HepG2 (cell line): ENCODE measurements around the gene DDHD1. TPM values are rescaled to one million over a fixed set of nuclear protein-coding genes. Genes with fewer than 3 reads are reported as not detected.

Experiments used
- BCL6 ChIP-seq: IDR thresholded peaks from 2 replicates; pipeline ENCODE4 v1.6.1; 2016; ENCODE audit warnings: missing genetic modification reagents, missing compliant biosample characterization
- CBX1 ChIP-seq: IDR thresholded peaks from one replicate; pipeline ENCODE4 v1.6.1; 2016; ENCODE audit warnings: antibody characterized with exemption, low read depth
- ETS1 ChIP-seq: sonication (generic); formaldehyde crosslinking; IDR thresholded peaks from 2 replicates; pipeline ENCODE4 v1.4.0; 2020; ENCODE audit warnings: missing genetic modification reagents
- FOSL2 ChIP-seq: sonication (generic); formaldehyde crosslinking; IDR thresholded peaks from 2 replicates; pipeline ENCODE4 v1.4.0; 2020; ENCODE audit warnings: missing genetic modification reagents
- GABPA ChIP-seq, 2 experiments: IDR thresholded peaks; 2 replicates each; pipeline ENCODE4 v1.6.1; 2011 to 2016; ENCODE audit warnings: low read depth in 2 of 2, low read length in 1 of 2, missing biosample characterization in 1 of 2, missing genetic modification characterization in 1 of 2
- GLMP ChIP-seq: sonication (generic); formaldehyde crosslinking; IDR thresholded peaks from 2 replicates; pipeline ENCODE4 v1.9.0; 2021; ENCODE audit warnings: missing genetic modification reagents, mild to moderate bottlenecking, borderline replicate concordance
- HIC2 ChIP-seq: sonication (generic); formaldehyde crosslinking; IDR thresholded peaks from 2 replicates; pipeline ENCODE4 v1.9.0; 2022; ENCODE audit warnings: low read depth, missing genetic modification reagents
- MAFG ChIP-seq: sonication (generic); formaldehyde crosslinking; IDR thresholded peaks from 2 replicates; pipeline ENCODE4 v1.5.1; 2020; ENCODE audit warnings: mild to moderate bottlenecking, missing genetic modification reagents
- POLR2AphosphoS5 ChIP-seq: IDR thresholded peaks from 2 replicates; pipeline ENCODE4 v1.6.1; 2012; ENCODE audit warnings: low read depth, low read length
- RFX3 ChIP-seq: IDR thresholded peaks from 2 replicates; pipeline ENCODE4 v1.6.1; 2016; ENCODE audit warnings: missing biosample characterization, missing genetic modification reagents
- SP4 ChIP-seq: sonication (generic); formaldehyde crosslinking; IDR thresholded peaks from 2 replicates; pipeline ENCODE4 v1.8.1; 2023; ENCODE audit warnings: mild to moderate bottlenecking, missing genetic modification reagents
- TARDBP ChIP-seq: sonication (generic); formaldehyde crosslinking; IDR thresholded peaks from 2 replicates; pipeline ENCODE4 v1.8.0; 2022; ENCODE audit warnings: mild to moderate bottlenecking, missing genetic modification reagents
- ZFP82 ChIP-seq: sonication (generic); formaldehyde crosslinking; IDR thresholded peaks from 2 replicates; pipeline ENCODE4 v1.5.1; 2020; ENCODE audit warnings: mild to moderate bottlenecking, missing genetic modification reagents, borderline replicate concordance
- ZNF17 ChIP-seq: sonication (generic); formaldehyde crosslinking; IDR thresholded peaks from 2 replicates; pipeline ENCODE4 v1.5.0; 2020; ENCODE audit warnings: mild to moderate bottlenecking, missing genetic modification reagents
- ZNF430 ChIP-seq: sonication (generic); formaldehyde crosslinking; IDR thresholded peaks from 2 replicates; pipeline ENCODE4 v1.9.0; 2021; ENCODE audit warnings: mild to moderate bottlenecking, missing genetic modification reagents
- ZNF574 ChIP-seq: sonication (generic); formaldehyde crosslinking; IDR thresholded peaks from 2 replicates; pipeline ENCODE4 v1.4.0; 2020; ENCODE audit warnings: missing genetic modification reagents
- ZNF597 ChIP-seq: sonication (generic); formaldehyde crosslinking; IDR thresholded peaks from 2 replicates; pipeline ENCODE4 v1.5.0; 2020; ENCODE audit warnings: missing genetic modification reagents
- ZNF629 ChIP-seq: sonication (generic); formaldehyde crosslinking; conservative IDR thresholded peaks from 2 replicates; pipeline ENCODE4 v1.5.0; 2020; ENCODE audit warnings: missing genetic modification reagents
- ZNF775 ChIP-seq: sonication (generic); formaldehyde crosslinking; IDR thresholded peaks from 2 replicates; pipeline ENCODE4 v1.4.0; 2020; ENCODE audit warnings: missing genetic modification reagents, mild to moderate bottlenecking, moderate library complexity, borderline replicate concordance
- polyA plus RNA-seq, 8 experiments: library from polyadenylated mRNA; depleted of rRNA in 3 of 8; stranded (reverse) in 7 of 8; unstranded in 1 of 8; fragments of >200 nt; fragmentation: Illumina TruSeq in 4 of 8; extraction: Trizol in 4 of 8; gene quantifications; 2 replicates each; pipeline versions ENCODE4 v1.2.1 to v1.2.3, GENCODE V29; 2011 to 2016; ENCODE audit warnings: low read depth in 4 of 8, missing spikeins in 1 of 8, mixed read lengths in 1 of 8; ENCODE audit not compliant: insufficient read depth in 1 of 8
- total RNA-seq, 5 experiments: library from RNA; depleted of rRNA; stranded (reverse); fragments of >200 nt; fragmentation: Illumina TruSeq; extraction: Trizol; gene quantifications; 2 replicates each; pipeline ENCODE4 v1.2.3, GENCODE V29; 2016; ENCODE audit warnings: low read depth in 1 of 5
- TF ChIP-seq, protein P1 (sequence below): sonication (generic); formaldehyde crosslinking; IDR thresholded peaks from 2 replicates; pipeline ENCODE4 v1.5.0; 2020; ENCODE audit warnings: mild to moderate bottlenecking, missing genetic modification reagents

The DDHD1 gene
- total and polyA plus RNA-seq, 2 of the 13 experiments (the other 11 are each of a cell fraction or from before 2014, with no cell fraction given), result 4.6 to 8.3 TPM

DNA sequence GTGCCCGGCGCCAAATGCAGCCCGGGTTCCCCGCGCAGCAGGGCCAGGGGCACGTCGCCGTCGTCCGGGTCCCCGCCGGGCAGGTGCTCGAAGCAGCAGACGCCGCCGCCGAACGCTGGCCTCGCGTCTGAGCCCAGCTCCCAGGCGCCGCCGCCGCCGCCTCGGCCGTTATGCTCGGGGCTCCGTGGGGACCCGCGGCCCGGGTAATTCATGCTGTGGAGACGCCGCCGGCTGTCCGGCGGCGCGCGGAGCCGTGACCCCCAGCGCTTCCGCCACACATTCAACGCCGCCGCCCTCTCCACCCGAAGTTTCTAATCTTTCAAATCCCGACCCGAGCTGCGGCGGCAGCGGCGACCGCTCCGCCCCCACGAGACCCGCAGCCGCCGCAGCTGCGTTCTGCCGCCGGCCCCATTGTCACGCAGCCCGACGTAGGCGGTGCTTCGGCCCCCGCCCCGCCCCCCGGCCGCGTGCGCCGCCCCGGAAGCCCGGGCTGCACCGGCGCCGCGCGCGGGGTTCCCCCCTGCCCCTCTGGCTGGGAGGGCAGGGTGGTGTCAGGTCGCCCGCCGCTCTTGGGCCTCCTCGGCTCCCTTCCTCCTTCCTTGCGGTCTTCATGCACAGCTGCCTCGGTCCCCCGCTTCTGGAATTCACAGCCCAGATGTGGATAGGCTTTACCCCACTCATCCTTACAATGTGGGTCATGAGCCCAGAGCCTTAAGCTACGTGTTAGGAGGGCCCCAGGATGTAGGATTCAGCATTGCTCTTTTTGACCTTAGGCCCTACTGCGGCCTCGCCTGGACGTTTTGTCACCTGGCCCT, at the start of gene DDHD1 (continued):
- TF ChIP-seq, protein P1, sequence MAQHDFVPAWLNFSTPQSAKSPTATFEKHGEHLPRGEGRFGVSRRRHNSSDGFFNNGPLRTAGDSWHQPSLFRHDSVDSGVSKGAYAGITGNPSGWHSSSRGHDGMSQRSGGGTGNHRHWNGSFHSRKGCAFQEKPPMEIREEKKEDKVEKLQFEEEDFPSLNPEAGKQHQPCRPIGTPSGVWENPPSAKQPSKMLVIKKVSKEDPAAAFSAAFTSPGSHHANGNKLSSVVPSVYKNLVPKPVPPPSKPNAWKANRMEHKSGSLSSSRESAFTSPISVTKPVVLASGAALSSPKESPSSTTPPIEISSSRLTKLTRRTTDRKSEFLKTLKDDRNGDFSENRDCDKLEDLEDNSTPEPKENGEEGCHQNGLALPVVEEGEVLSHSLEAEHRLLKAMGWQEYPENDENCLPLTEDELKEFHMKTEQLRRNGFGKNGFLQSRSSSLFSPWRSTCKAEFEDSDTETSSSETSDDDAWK (CRISPR knock-in tag), result no peak
- TF ChIP-seq ZNF430 (CRISPR knock-in tag), result no peak
- no peak for TF ChIP-seq HIC2 (CRISPR knock-in tag)
- TF ChIP-seq ETS1 (CRISPR knock-in tag), result 0 out of 2 replicates have a peak, but pooled peaks have one; percentile 47
- TF ChIP-seq TARDBP (CRISPR knock-in tag), result no peak
- no peak for TF ChIP-seq FOSL2 (CRISPR knock-in tag)
- peak; percentile 34; the same call in 1 of the 2 replicates for TF ChIP-seq ZNF574 (CRISPR knock-in tag)
- no peak for TF ChIP-seq MAFG (CRISPR knock-in tag)
- TF ChIP-seq CBX1, result no peak
- no peak for TF ChIP-seq ZFP82 (CRISPR knock-in tag)
- no peak for TF ChIP-seq ZNF775 (CRISPR knock-in tag)
- TF ChIP-seq BCL6, result 0 out of 2 replicates have a peak, but pooled peaks have one; percentile 1
- TF ChIP-seq ZNF629 (CRISPR knock-in tag), result no peak
- TF ChIP-seq RFX3 (CRISPR knock-in tag), result no peak
- TF ChIP-seq GLMP (CRISPR knock-in tag), result no peak
- no peak for TF ChIP-seq ZNF597
- peak; percentile 53 for TF ChIP-seq GABPA (IDR thresholded peaks at IDR 0.05; ENCODE audit: low read depth, low read length)
- TF ChIP-seq GABPA (CRISPR knock-in tag; IDR thresholded peaks at IDR 0.05; ENCODE audit: low read depth), result no peak; the same call in 1 of the 2 replicates
- no peak for TF ChIP-seq ZNF17 (CRISPR knock-in tag)
- TF ChIP-seq SP4 (CRISPR knock-in tag), result peak; percentile 47; the same call in 1 of the 2 replicates
- peak; percentile 66 for TF ChIP-seq POLR2AphosphoS5
